SK-N-DZ (cell line): ENCODE measurements around the gene TMBIM6.
A peak's percentile ranks its signal among the peaks of the same experiment; 100 is the strongest.
"Not testable (repeated sequence)": the region's sequence is repeated elsewhere in the genome, so short reads cannot be mapped to it uniquely, and the experiment has no call there.

Source experiments
- DNase-seq: peaks from one replicate; pipeline ENCODE4 v3.0.0-alpha.2; 2015; ENCODE audit warnings: low spot score

Gene TMBIM6

GRCh38 chr12:49728446-49728845 lies 12.9 kb upstream of the TMBIM6 start:
- DNase-seq: no peak

- DNase-seq: no peak
Observed at GRCh38 chr12:49730050-49730449, 11.3 kb upstream of the TMBIM6 start.

GRCh38 chr12:49730568-49731101 lies 10.7 kb upstream of the TMBIM6 start:
- no peak for DNase-seq

- DNase-seq: peak; percentile 54
Observed at GRCh38 chr12:49733219-49734017, 7.9 kb upstream of the TMBIM6 start.

GRCh38 chr12:49734900-49735299 lies 6.5 kb upstream of the TMBIM6 start:
- DNase-seq: not testable (repeated sequence)

GRCh38 chr12:49738721-49739120 lies 2.6 kb upstream of the TMBIM6 start:
- not testable (repeated sequence) for DNase-seq

- not testable (repeated sequence) for DNase-seq
Observed at GRCh38 chr12:49740277-49740676, 1.1 kb upstream of the TMBIM6 start.

GRCh38 chr12:49741882-49742620 lies 694 bp downstream of the TMBIM6 start:
- peak; percentile 74 for DNase-seq

- no peak for DNase-seq
Observed at GRCh38 chr12:49744363-49744885, 3.1 kb downstream of the TMBIM6 start.

- no peak for DNase-seq
Observed at GRCh38 chr12:49748306-49748705, 6.9 kb downstream of the TMBIM6 start.

GRCh38 chr12:49748800-49749199 lies 7.4 kb downstream of the TMBIM6 start:
- DNase-seq: no peak

GRCh38 chr12:49750027-49750995 lies 9.0 kb downstream of the TMBIM6 start:
- no peak for DNase-seq

GRCh38 chr12:49750996-49751393 lies 9.6 kb downstream of the TMBIM6 start:
- no peak for DNase-seq

- DNase-seq: no peak
Observed at GRCh38 chr12:49761677-49762467, 20.5 kb downstream of the TMBIM6 start.

- no peak for DNase-seq
Observed at GRCh38 chr12:49762468-49762847, 21.1 kb downstream of the TMBIM6 start.

- DNase-seq: peak; percentile 49
Observed at GRCh38 chr12:49763006-49763591, 21.7 kb downstream of the TMBIM6 start.

GRCh38 chr12:49764126-49764525 lies 22.8 kb downstream of the TMBIM6 start:
- no peak for DNase-seq

- no peak for DNase-seq
Observed at GRCh38 chr12:49766115-49766455, 24.7 kb downstream of the TMBIM6 start.

GRCh38 chr12:49767333-49767732 lies 26.0 kb downstream of the TMBIM6 start:
- DNase-seq: no peak

- DNase-seq: not testable (repeated sequence)
Observed at GRCh38 chr12:49773102-49773501, 31.7 kb downstream of the TMBIM6 start.
